ENCODE measurements around the gene IDH3G.

The IDH3G gene

DNA sequence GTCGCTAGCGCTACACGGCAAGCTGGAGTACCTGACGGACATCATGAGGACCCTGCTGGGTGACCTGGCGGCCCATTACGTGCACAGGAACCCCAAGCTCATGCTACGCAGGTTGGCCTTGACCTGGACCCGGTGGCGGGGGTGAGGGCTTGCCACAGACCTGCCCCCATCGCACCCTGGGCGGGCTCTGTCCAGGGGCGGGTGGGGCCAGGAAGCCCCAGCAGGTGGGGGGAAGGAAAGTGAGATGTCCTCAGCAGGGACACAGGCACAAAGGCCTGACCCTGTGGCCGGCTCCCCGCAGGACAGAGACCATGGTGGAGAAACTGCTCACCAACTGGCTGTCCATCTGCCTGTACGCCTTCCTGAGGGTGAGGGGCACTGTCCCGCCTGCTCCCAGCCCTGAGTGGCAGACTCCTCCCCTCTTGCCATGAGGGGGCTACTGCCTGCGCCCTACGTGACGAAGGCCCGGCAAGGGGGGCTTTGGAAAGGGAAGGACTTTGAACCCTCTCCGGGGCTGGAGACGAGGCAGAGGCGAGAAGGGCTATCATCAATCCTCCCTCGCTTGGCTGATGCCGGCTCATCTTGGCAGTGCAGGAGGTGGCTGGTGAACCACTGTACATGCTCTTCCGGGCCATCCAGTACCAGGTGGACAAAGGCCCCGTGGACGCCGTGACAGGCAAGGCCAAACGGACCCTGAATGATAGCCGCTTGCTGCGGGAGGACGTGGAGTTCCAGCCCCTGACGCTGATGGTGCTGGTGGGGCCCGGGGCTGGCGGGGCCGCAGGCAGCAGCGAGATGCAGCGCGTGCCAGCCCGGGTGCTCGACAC, 18.7 kb downstream of the IDH3G start:
- no peak overlapping the region for H3K27ac ChIP-seq (ENCODE audit: low read depth, low read length)
- H3K4me1 ChIP-seq (ENCODE audit: control insufficient read depth, low read length) = no peaks in the 10 kb centered on the region

DNA sequence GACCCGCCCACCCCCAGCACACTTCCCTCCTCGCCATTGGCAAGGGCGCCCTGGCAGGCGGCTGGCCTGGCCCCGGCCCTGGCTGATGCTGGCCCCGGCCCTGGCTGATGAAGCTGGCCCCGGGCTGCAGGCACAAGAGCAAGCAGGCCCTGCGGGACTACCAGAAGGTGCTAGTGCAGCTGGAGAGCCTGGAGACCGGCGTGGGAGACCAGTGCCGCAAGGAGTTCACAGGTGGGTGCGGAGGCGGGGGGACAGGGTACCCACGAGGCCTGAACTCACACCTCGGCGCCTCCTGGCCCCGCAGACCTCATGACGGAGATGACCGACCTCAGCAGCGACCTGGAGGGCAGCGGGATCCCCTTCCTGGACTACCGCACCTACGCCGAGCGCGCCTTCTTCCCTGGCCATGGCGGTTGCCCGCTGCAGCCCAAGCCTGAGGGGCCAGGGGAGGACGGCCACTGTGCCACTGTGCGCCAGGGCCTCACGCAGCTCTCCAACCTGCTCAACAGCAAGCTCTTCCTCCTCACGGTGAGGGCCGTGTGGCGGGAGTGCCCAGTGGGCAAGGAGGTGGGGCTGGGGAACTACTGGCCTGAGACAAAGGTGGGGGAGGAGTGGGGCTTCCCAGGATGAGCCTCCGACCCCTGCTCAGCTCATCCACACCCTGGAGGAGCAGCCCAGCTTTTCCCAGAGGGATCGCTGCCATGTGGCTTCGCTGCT, 19.4 kb downstream of the IDH3G start:
- Histone ChIP-seq H3K27me3 (ENCODE audit: control insufficient read depth, low read length) (no peaks in the 10 kb centered on the region), H3K79me2 (ENCODE audit: control insufficient read depth, low read length) (no peaks in the 10 kb centered on the region), H3K9me2 (replicated peaks; ENCODE audit: control insufficient read depth, low read length) (no peaks in the 10 kb centered on the region), H3K27ac (ENCODE audit: low read depth, low read length) (no peak overlapping the region), H3K36me3 (ENCODE audit: control insufficient read depth, low read length) (no peaks in the 10 kb centered on the region), H3K4me3 (ENCODE audit: low read length) (no peak overlapping the region), H4K20me1 (ENCODE audit: control insufficient read depth, insufficient read depth, low read depth, low read length) (no peaks in the 10 kb centered on the region), H3K4me1 (ENCODE audit: control insufficient read depth, low read length) (no peaks in the 10 kb centered on the region), H3K9me3 (ENCODE audit: control insufficient read depth, insufficient read depth, low read length) (no peaks in the 10 kb centered on the region), H3F3A (ENCODE audit: control insufficient read depth, insufficient read depth) (no peaks in the 10 kb centered on the region), H3K4me2 (ENCODE audit: low read length) (no peak overlapping the region)
- TF ChIP-seq, protein P1, sequence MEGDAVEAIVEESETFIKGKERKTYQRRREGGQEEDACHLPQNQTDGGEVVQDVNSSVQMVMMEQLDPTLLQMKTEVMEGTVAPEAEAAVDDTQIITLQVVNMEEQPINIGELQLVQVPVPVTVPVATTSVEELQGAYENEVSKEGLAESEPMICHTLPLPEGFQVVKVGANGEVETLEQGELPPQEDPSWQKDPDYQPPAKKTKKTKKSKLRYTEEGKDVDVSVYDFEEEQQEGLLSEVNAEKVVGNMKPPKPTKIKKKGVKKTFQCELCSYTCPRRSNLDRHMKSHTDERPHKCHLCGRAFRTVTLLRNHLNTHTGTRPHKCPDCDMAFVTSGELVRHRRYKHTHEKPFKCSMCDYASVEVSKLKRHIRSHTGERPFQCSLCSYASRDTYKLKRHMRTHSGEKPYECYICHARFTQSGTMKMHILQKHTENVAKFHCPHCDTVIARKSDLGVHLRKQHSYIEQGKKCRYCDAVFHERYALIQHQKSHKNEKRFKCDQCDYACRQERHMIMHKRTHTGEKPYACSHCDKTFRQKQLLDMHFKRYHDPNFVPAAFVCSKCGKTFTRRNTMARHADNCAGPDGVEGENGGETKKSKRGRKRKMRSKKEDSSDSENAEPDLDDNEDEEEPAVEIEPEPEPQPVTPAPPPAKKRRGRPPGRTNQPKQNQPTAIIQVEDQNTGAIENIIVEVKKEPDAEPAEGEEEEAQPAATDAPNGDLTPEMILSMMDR (IDR thresholded peaks at IDR 0.05; ENCODE audit: low read depth, low read length, poor library complexity, severe bottlenecking) = no peak
- no peak for TF ChIP-seq EZH2phosphoT487 (IDR thresholded peaks at IDR 0.05; ENCODE audit: borderline replicate concordance, low read length)

More for the DNA sequence above, 18.7 kb downstream of the IDH3G start:
- Histone ChIP-seq H3K9me2 (replicated peaks; ENCODE audit: control insufficient read depth, low read length) (no peaks in the 10 kb centered on the region), H4K20me1 (ENCODE audit: control insufficient read depth, insufficient read depth, low read depth, low read length) (no peaks in the 10 kb centered on the region), H3K27me3 (ENCODE audit: control insufficient read depth, low read length) (no peaks in the 10 kb centered on the region), H3K4me3 (ENCODE audit: low read length) (no peak overlapping the region), H3K36me3 (ENCODE audit: control insufficient read depth, low read length) (no peaks in the 10 kb centered on the region), H3F3A (ENCODE audit: control insufficient read depth, insufficient read depth) (no peaks in the 10 kb centered on the region), H3K79me2 (ENCODE audit: control insufficient read depth, low read length) (no peaks in the 10 kb centered on the region), H3K9me3 (ENCODE audit: control insufficient read depth, insufficient read depth, low read length) (no peaks in the 10 kb centered on the region), H3K4me2 (ENCODE audit: low read length) (no peak overlapping the region)
- TF ChIP-seq, protein P1 (IDR thresholded peaks at IDR 0.05; ENCODE audit: low read depth, low read length, poor library complexity, severe bottlenecking) = no peak
- TF ChIP-seq EZH2phosphoT487 (IDR thresholded peaks at IDR 0.05; ENCODE audit: borderline replicate concordance, low read length) = no peak

GRCh38 chrX:153773741-153774575, 20.2 kb downstream of the IDH3G start:
- H3K4me1 ChIP-seq (ENCODE audit: control insufficient read depth, low read length) = no peaks in the 10 kb centered on the region
- no peaks in the 10 kb centered on the region for H3K79me2 ChIP-seq (ENCODE audit: control insufficient read depth, low read length)
- H3K4me2 ChIP-seq (ENCODE audit: low read length) = no peak overlapping the region
- H3K27ac ChIP-seq (ENCODE audit: low read depth, low read length) = no peak overlapping the region
- no peak overlapping the region for H3K4me3 ChIP-seq (ENCODE audit: low read length)
- no peaks in the 10 kb centered on the region for H3F3A ChIP-seq (ENCODE audit: control insufficient read depth, insufficient read depth)
- no peak for TF ChIP-seq EZH2phosphoT487 (IDR thresholded peaks at IDR 0.05; ENCODE audit: borderline replicate concordance, low read length)
- TF ChIP-seq, protein P1 (IDR thresholded peaks at IDR 0.05; ENCODE audit: low read depth, low read length, poor library complexity, severe bottlenecking) = no peak
- no peaks in the 10 kb centered on the region for H4K20me1 ChIP-seq (ENCODE audit: control insufficient read depth, insufficient read depth, low read depth, low read length)
- no peaks in the 10 kb centered on the region for H3K27me3 ChIP-seq (ENCODE audit: control insufficient read depth, low read length)
- no peaks in the 10 kb centered on the region for H3K36me3 ChIP-seq (ENCODE audit: control insufficient read depth, low read length)
- H3K9me2 ChIP-seq (replicated peaks; ENCODE audit: control insufficient read depth, low read length) = no peaks in the 10 kb centered on the region
- H3K9me3 ChIP-seq (ENCODE audit: control insufficient read depth, insufficient read depth, low read length) = no peaks in the 10 kb centered on the region

Measured in DOHH2 (cell line).